GM21526 (cell line): ENCODE results near the gene CLCN2.
A peak's percentile ranks its signal among the peaks of the same experiment; 100 is the strongest.

Experiments
- ATAC-seq: cut with Tn5 transposase; IDR thresholded peaks from one replicate; pipeline ENCODE4 v1.9.1; 2021; ENCODE audit warnings: moderate library complexity; ENCODE audit not compliant: unreplicated experiment, low FRiP score

The CLCN2 gene

DNA sequence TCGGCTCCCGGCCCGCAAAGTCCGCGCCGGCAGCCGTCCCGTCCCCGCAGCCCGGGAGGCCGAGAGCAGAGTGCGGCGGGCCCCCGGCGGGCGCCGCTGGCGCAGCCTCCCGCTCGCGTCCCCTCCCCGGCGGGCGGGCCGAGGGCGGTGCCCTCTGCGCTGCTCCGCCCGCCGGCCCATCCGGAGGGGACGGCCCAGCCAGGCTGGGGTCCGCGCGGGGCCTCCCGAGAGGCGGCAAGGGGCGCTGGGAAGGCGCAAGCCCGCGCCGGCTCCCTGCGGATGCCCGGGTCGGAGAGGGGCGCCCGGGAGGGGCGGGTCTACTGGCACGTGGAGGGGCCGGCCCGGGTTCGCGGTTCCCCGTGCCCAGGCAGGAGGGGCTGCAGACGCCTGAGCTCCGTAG is at the start of gene CLCN2, which contains the start of gene POLR2H:
Gene CLCN2, minus strand, starts transcription at position 74 of the 400 bp plus-strand sequence. CDS start 126 bp downstream, outside the sequence.
Gene POLR2H, plus strand, starts transcription at position 179 of the 400 bp plus-strand sequence. CDS start 1,783 bp downstream, outside the sequence.
- ATAC-seq, result peak; percentile 36

DNA sequence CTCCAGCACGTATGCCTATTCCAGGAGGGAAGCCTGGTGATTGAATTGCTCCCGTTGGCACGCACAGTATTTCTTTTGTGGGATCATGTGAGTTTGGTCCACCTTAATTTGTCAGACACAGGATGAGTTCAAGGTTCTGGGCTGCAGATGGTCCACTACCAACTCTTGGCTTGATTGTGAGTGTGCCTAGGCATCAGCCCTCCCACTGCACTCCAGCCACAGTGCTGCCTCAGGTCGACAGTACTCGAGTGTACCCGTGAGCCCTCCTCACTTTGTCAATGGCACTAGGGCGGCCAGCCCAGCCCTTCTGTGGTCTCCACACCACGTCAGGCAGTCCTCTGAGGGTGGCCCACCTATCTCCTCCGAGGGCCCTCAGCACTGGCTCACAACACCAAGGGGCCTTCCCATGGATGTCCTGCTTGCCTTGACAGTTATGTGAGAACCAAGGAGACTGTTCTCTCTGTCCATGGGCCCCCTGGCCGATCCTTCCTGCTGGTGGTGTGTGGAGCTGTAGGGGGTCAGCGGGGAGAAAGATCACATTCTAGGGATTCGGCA is 48.6 kb upstream of the CLCN2 start:
- ATAC-seq, result no peak

DNA sequence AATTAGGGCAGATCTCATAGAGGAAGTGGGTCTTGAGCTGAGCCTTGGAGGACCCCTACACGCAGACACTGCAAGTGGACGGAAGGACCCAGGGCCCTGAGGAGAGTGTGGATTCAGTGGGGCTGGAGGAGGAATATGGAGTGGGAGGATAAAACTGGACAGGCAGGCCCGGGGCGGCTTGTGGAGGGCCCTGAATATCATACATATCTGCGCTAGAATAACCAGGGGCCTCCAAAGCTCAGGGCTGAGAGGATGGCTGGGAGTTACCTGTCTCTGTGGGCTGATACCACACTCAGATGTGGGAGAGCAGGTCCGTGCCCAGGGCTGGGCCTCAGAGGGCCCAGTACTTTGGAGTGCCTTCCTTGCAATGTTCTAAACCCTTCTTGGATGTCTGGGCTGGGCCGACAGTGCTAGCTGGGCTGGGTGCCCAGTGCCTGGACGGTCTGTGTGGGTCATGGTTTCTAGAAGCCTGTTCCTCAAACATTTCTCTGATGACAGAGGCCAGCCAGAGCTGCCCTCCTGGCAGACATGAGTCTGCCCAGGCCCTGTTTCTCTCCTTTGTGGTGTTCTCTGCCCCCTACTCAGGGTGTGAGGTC is 48.0 kb upstream of the CLCN2 start:
- ATAC-seq, result no peak

DNA sequence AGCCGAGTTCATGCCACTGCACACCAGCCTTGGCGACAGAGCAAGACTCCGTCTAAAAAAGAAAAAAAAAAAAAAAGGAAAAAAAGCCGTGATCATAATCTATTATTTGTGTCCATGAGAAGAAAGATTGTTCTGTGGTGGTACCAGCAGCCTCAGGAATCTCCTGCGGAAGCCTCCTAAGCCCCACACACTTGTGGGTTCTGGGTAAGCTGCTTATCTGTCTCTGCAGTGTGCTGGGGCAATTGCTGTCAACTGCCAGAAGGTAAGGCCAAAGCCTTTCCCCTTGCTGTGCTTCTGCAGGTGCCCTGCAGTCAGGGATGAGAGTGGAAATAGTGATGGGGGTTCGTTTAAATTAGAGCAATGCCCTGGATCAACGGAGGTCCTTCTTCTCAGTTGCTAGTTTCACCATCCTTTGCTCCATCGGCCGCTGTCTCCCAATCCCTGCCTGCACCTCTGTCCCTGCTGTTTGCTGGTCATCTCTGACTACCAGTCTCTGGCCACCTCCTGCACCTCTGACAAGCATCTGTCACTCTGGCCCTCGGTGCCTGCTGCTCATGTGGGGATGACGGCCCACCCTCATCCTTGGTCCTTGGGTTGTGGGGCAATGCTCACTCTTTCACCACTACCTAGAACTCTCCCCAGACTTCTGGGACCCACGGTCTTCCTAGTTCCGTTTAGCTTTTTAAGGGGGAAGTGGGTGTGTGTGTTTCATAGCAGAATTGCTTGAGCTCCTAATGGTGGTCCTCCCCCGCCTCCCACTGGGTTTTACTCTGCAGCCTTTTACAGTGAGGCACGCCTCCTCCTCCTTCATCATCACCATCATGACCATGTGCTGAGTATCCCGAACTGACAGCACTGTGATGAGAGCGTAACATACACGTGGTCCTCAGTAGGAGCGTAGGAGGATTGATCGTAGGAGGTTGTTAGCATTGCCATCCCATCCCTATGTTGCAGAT is 43.9 kb upstream of the CLCN2 start:
- ATAC-seq, result no peak

DNA sequence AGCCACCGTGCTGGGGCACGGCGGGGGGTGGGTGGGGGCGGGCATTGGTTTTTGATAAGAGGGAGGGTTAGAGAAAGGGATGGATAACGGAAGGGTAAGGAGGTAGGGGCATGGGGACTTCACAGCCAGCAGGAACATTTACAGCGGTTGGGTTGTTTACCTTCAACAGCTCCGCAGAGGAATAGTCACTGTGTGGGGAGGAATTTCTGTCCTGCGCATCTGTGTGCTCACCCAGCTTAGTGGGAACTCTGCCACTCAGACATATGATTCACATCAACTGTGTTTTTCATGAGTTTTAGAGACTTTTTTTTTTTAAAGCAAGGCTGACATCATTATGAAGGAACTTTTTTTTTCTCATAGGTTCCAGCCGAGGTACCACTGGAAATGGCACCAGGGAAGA is 38.0 kb upstream of the CLCN2 start:
- ATAC-seq, result no peak

DNA sequence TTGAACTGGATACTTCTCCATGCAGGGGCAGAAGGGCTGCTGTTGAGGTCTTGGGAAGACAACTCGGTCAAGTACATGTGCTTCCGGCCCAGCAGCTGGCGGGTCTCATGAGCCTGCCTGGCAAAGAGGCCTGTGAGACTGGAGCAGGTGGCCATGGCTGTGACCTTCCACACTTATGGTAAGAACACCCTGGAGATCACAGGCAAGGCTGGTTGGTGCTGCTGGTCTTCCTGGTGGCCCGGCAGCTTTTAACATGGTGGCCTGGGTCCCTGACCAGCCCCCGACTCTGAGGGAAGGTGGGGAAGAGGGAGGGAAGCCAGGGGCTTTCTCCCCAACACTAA is 33.9 kb upstream of the CLCN2 start:
- no peak for ATAC-seq

DNA sequence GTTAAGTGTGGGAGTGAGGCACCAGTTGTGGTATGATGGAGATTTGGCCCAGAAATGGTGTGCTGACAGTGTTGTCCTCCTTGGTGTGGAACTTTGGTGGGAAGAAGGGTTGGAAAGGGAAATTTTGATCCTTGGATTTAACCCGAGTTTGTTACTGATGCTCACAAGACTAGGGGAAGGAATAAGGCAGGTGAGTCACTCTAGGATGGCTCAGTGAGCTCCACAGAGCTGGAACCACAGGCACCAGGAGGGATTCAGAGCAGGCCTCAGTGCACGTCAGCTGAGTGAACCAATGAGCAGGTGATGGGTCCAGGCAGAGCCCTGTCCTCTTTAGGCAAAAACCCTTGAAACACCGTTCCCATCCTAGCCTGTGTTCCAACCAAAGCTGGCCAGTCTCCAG is 29.9 kb upstream of the CLCN2 start:
- ATAC-seq, result no peak

DNA sequence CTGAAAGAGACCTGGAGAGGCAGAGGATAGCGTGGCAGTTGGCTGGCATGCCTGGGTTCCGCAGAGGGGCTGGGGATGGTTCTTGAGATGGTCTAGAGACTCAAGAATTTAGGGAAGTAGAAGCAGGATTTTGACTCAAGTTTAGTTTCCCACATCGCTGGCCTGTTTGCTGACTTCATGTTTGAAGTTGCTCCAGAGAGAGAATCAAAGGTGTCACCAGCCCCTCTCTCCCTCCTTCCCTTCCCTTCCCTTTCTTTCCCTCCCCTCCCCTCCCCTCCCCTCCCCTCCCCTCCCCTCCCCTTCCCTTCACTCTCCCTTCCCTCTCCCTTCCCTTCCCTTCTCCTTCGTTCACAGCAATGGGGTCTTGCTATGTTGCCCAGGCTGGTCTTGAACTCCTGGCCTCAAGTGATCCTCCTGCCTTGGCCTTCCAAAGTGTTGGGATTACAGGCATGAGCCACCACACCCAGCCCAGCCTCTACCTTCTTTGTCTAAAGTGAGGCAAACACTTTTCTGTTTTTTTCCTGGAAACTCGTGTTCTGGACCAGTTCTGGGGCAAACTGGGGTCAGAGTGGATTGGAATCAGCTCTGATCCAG is 28.6 kb upstream of the CLCN2 start:
- ATAC-seq, result no peak

DNA sequence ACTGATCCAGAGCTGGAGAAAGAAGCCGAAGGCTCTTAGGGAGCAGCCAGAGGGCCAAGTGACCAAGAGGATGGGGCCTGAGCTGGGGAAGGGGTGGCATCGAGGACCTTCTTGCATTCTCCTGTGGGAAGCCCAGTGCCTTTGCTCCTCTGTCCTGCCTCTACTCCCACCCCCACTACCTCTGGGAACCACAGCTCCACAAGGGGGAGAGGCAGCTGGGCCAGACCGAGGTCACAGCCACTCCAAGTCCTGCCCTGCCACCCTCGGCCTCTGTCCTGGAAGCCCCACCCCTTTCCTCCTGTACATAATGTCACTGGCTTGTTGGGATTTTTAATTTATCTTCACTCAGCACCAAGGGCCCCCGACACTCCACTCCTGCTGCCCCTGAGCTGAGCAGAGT is 28.0 kb upstream of the CLCN2 start:
- ATAC-seq, result no peak

DNA sequence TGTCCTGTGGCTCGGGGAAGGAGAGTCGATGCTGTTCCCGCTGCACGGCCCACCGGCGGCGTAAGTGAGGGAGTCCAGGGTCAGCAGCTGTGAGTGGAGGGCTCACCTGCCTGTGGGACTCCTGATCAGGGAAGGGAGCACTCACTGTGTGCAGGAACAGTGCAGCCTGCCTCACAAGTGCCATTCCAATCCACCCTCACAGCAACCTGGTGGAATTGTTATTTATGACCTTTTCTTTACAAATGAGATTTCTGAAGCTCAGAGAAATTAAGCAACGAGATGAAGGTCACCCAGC is 27.5 kb upstream of the CLCN2 start:
- no peak for ATAC-seq

DNA sequence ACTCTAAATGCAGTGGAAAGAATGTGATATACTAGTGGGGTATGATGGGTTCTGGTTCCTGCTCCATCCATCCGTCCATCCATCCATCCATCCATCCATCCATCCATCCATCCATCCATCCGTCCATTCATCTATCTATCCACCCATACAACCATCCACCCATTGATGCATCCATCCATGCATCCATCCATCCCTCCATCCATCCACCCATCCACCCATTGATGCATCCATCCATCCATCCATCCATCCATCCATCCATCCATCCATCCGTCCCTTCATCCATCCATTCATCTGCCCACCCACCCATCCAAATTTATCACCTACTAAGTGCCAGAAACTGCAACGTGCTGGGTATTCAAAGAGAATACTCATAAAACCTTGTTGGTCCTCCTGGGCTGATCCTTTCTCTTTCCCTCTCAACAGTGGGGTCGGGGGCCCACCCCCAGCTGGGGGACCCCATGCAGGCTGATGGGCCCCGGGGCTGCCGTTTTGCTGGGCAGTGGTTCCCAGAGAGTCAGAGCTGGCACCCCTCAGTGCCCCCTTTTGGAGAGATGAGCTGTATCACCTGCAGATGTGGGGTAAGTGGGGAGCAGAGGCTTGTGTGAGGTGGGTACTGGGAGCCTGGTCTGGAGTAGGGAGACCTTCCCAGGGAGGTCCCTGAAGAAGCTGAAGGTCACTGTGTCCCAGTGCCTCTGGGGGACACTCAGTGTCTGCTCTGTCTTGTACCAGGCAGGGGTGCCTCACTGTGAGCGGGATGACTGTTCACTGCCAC is 26.9 kb upstream of the CLCN2 start:
- ATAC-seq, result no peak

DNA sequence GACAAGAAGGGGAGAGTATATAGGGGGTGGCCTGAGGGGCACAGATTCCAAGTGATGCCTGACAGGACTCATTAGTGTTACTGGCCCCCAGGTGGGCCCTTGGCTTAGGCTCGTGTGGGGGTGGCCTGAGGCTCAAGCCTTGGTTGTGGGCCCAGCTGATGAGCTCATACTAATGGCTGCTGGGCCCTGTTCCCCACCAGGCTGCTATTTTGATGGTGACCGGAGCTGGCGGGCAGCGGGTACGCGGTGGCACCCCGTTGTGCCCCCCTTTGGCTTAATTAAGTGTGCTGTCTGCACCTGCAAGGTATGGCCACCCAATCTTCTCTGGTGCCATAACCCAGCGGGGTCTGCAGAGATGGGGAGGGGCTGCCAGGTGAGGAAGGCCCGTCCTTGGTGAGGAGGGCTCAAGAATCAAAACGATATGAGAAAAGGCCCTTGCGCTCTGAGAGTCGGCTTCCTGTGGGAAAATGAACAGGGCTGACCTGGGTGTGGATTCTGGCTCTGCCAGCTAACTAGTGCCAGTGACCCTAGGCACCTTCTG is 25.8 kb upstream of the CLCN2 start:
- no peak for ATAC-seq

DNA sequence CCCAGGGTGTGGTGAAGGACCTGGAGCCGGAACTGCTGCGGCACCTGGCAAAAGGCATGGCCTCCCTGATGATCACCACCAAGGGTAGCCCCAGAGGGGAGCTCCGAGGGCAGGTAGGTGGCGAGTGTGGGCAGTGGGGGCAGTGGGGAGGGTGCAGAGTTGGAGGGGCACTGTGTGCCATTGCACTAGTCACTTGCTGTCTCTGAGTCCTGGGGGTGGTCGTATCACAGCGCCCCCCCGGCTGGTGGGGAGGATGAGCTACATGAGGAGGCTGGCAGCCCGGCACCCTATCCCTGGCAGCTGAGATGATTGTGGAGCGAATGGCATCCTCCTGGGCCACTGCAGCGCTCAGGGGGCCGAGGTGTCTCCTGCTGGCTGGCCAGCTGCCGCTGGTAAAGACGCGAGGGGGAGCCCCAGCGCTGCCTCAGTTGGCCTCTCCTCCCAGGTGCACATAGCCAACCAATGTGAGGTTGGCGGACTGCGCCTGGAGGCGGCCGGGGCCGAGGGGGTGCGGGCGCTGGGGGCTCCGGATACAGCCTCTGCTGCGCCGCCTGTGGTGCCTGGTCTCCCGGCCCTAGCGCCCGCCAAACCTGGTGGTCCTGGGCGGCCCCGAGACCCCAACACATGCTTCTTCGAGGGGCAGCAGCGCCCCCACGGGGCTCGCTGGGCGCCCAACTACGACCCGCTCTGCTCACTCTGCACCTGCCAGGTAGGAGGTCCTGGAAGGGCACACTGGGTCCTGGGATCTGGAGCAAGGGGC is 24.8 kb upstream of the CLCN2 start:
- ATAC-seq, result no peak

DNA sequence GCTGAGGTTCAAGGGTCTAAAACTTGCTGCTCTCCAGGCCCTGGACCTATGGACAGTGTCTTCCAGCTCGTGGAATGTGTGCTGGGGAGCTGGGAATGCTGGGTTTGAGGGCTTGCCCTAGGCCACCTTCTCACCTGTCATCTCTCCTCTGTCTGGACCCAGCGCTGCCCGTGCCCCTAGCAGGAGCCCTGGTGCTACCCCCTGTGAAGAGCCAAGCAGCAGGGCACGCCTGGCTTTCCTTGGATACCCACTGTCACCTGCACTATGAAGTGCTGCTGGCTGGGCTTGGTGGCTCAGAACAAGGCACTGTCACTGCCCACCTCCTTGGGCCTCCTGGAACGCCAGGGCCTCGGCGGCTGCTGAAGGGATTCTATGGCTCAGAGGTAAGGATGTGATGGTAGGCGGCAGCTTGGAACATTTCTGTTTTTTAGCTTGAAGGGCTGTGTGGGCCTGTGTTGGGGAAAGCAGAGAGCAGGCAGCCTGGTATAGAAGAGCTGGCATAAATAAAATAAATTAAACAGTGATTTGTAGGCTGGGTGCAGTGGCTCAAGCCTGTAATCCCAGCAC is 23.5 kb upstream of the CLCN2 start:
- no peak for ATAC-seq

DNA sequence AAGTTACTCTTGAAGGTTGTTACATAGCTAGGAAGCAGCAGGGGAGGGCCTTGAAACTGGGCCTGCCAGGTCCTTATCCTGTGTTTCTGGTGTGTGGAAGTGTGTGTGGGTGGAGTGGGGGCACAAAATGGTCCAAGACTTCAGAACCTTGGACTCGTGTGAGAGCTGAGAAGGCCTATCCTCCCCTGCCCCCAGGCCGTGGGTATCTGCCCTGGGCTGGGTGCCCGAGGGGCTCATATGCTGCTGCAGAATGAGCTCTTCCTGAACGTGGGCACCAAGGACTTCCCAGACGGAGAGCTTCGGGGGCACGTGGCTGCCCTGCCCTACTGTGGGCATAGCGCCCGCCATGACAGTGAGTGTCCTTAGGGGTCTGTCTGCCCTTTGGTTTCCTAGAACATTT is 22.9 kb upstream of the CLCN2 start:
- no peak for ATAC-seq

DNA sequence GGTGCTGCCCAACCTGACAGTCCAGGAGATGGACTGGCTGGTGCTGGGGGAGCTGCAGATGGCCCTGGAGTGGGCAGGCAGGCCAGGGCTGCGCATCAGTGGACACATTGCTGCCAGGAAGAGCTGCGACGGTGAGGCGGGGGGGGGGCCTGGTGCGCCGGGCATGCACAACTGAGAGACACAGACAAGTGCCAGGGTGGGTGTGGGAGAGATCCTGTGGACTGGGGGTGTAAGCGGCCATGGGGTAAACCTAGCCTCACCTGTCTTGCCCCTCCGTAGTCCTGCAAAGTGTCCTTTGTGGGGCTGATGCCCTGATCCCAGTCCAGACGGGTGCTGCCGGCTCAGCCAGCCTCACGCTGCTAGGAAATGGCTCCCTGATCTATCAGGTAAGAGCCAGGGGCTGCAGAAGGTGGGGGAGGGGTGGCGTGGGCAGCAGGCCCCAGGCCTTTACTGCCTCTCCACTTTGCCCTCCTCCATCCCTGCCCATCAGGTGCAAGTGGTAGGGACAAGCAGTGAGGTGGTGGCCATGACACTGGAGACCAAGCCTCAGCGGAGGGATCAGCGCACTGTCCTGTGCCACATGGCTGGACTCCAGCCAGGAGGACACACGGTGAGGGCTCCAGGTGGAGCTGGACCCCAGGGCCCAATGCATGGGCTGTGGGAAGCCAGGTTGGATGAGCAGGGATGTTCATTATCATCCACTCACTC is 21.8 kb upstream of the CLCN2 start:
- no peak for ATAC-seq

DNA sequence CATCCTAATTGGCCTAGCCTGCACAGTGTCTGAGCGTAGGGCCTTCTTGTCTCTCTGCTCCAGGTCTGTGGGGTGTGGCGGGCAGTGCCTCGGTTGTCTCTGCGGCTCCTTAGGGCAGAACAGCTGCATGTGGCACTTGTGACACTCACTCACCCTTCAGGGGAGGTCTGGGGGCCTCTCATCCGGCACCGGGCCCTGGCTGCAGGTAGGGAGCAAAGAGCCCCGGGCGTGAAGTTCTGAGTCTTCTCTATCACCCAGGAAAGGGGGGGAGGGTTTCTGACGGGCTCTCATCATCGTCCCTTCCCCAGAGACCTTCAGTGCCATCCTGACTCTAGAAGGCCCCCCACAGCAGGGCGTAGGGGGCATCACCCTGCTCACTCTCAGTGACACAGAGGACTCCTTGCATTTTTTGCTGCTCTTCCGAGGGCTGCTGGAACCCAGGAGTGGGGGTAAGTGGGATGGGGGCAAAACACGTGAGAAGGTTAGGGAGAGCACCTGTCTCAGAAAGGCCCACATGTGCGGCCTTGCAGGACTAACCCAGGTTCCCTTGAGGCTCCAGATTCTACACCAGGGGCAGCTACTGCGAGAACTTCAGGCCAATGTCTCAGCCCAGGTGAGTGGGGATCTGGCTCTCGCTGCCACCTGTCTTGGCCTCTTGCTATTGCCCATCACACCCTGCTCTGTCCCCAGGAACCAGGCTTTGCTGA is 21.1 kb upstream of the CLCN2 start:
- no peak for ATAC-seq
